Right lobe of liver (tissue), 4 donors: Measurements from ENCODE around the gene BRAP.

Source experiments
- POLR2A ChIP-seq: fragments of 450-650 bp; IDR thresholded peaks from one replicate; pipeline ENCODE4 v1.6.1; 2017; ENCODE audit warnings: antibody characterized with exemption, mild to moderate bottlenecking
- TF ChIP-seq, protein P1 (sequence below), 4 donors: fragments of 200-600 bp in 3 of 4; fragments of 450-650 bp in 1 of 4; IDR thresholded peaks; one replicate each; pipeline versions ENCODE4 v1.5.1 to v1.8.0; 2016 to 2022; ENCODE audit warnings: antibody characterized with exemption in 4 of 4, mild to moderate bottlenecking in 2 of 4
- donor health status: DM: no; HTN: no; CAD: no.
- donor health status: DM: no; HTN: no; CAD: no.
- donor health status: DM: no; HTN: yes; CAD: no.

DNA sequence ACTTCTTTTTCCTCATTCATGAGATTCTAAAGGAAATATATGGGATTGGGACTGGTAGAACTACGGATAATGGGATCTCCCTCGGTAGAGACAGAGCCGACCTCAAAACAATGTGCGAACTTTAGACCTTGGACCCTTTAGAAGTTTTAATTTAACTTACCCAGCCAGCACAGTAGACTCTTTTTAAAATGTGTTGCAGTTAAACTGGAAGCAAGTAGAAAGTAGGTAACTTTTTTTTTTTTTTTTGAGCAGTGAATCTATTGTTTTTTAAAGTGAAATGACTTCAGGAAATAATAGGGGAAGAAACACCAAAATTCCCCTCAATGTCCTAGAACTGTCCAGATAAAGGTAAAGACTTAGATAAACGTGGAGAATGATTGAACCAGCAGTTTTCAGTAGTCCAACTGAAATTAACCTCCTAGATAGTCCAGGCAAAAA, 85.5 kb downstream of the BRAP start:
- TF ChIP-seq, protein P1, sequence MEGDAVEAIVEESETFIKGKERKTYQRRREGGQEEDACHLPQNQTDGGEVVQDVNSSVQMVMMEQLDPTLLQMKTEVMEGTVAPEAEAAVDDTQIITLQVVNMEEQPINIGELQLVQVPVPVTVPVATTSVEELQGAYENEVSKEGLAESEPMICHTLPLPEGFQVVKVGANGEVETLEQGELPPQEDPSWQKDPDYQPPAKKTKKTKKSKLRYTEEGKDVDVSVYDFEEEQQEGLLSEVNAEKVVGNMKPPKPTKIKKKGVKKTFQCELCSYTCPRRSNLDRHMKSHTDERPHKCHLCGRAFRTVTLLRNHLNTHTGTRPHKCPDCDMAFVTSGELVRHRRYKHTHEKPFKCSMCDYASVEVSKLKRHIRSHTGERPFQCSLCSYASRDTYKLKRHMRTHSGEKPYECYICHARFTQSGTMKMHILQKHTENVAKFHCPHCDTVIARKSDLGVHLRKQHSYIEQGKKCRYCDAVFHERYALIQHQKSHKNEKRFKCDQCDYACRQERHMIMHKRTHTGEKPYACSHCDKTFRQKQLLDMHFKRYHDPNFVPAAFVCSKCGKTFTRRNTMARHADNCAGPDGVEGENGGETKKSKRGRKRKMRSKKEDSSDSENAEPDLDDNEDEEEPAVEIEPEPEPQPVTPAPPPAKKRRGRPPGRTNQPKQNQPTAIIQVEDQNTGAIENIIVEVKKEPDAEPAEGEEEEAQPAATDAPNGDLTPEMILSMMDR (IDR thresholded peaks at IDR 0.05), result no peak
- TF ChIP-seq POLR2A, result no peak
